ENCODE results near the gene ACER3.
"Not testable (repeated sequence)": the region's sequence is repeated elsewhere in the genome, so short reads cannot be mapped to it uniquely, and the experiment has no call there.

Gene ACER3

DNA sequence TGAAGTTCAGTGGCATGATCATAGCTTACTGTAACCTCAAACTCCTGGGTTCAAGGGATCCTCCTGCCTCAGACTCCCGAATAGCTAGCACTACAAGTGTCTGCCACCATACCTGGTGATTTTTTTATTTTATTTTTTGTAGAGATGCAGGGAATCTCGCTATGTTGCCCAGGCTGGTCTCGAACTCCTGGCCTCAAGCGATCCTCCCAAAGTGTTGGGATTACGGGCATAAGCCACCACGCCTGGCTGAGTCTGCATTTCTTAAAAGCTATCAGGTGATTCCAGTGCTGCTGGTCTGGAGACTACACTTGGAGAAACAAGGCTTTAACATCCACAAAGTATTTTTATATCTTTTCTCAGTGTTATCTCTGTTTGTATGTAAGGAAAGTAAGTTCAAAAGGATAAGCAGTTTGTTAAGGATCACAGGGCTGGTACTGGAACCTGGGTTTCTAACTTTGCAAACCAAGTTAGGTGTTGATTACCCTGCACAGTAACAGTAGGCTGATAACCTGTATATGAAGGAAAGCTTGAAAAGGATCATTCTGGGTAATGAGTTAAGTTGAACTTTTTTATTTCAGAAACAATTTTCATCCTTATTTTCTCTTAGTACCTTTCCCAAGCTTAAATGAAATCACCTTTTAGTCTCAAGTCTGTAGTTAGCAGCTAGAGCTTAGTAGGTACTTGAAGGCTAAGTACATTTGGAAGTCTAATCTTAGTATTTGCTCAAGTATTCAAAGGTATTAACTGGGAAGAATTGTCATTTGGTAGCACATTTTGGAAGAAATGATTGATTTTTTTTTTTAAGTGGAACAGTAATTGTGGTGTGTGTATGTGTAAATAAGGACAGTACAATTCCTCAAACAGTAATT, 12.5 kb downstream of the ACER3 start:
- Mint-ChIP-seq H3K4me1 (no peaks in the 10 kb centered on the region), H3K36me3 (peaks cover 3% of the 10 kb centered on the region), H3K27me3 (no peaks in the 10 kb centered on the region), H3K9me3 (no peaks in the 10 kb centered on the region), H3K4me3 (no peak overlapping the region), H3K27ac (no peak overlapping the region)
- DNase-seq, result no peak
- CTCF ChIA-PET, result no interaction called here

DNA sequence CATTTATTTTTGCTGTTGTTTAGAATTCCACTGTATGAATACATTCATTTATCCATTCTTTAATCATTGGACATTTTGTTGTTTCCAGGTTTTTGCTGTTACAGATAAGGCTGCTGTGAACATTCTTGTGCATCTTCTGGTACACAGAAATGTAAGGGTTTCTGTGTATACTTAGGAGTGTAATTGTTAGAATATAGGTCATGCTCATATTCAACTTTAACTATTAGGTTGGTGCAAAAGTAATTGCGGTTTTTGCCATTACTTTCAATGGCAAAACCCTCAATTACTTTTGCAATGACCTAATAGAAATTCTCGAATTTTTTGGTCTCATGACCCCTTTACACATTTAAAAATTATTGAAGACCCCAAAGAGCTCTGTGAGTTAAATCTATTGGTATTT, 17.3 kb downstream of the ACER3 start:
- Mint-ChIP-seq H3K4me3 (no peak overlapping the region), H3K4me1 (no peaks in the 10 kb centered on the region), H3K36me3 (no peaks in the 10 kb centered on the region), H3K9me3 (no peaks in the 10 kb centered on the region), H3K27ac (no peak overlapping the region), H3K27me3 (no peaks in the 10 kb centered on the region)
- CTCF ChIA-PET, result no interaction called here
- DNase-seq, result no peak

DNA sequence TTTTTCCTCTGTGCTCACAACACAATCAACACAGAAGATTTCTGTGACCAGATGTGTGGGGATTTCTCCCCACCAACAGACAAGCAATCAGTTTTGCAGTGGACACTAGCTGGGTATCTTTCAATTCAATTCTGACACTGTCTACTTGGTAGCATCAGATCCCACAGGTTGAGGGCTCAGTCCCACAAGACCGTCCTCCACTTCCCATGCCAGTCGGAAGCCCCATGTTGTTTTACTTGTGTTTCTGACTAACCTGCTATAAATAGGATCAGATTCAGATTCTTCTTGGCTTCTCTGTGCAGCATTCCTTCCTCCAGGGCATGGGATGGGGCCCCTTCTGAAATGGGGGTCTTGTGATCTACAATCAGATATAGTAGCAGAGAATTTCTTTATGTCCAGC, 19.6 kb downstream of the ACER3 start:
- DNase-seq, result no peak
- Mint-ChIP-seq H3K4me3 (no peak overlapping the region), H3K36me3 (no peaks in the 10 kb centered on the region), H3K27me3 (no peaks in the 10 kb centered on the region), H3K27ac (no peak overlapping the region), H3K9me3 (no peaks in the 10 kb centered on the region), H3K4me1 (peaks cover 5% of the 10 kb centered on the region)
- CTCF ChIA-PET, result no interaction called here

DNA sequence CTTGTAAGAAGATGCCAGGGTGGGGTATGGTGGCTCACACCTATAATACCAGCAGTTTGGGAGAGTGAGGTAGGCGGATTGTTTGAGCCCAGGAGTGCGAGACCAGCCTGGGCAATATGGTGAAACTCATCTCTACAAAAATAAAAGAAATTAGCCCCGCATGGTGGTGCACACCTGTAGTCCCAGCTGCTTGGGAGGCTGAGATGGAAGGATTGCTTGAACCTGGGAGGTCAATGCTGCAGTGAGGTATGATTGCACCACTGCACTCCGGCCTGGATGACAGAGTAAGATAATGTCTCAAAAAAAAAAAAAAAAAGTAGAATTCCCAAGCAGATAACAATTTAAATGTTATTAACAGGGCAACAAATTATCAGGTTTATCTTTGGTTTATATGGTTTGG, 20.2 kb downstream of the ACER3 start:
- CTCF ChIA-PET, result no interaction called here

DNA sequence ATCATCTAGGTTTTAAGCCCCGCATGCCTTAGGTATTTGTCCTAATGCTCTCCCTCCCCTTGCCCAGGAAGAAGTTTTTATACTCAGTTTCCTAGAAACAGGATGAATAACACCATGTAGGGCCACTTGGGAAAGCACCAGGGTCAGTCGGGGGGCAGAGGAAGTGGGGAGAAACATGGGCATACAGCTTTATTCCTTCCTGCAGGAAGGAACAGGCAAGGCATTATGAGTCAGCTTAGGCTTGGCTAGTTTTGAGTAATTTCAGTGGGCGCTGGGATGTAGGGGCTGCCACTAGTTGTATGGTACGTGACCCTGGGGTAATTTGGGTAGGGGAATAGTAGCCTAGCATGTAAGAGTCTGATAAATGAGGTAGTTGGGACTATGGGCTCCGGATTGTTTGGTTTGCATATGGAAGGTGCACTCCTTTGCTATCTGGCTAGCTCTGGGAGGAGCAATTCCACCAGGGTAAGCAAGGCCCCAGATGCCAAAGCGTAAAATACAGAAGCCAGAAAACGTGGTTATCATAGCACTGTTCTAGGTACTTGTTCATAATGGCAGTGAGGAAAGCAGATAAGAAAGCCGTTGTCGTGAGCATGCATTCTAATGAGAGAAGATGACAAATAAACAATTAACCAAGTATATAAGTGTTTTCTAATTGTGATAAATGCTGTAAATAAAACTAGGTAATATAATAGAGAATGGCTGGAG, 24.8 kb downstream of the ACER3 start:
- no peaks in the 10 kb centered on the region for H3K36me3 Mint-ChIP-seq
- H3K4me3 Mint-ChIP-seq, result no peak overlapping the region
- CTCF ChIA-PET, result no interaction called here
- H3K27me3 Mint-ChIP-seq, result no peaks in the 10 kb centered on the region
- no peak for DNase-seq
- H3K9me3 Mint-ChIP-seq, result no peaks in the 10 kb centered on the region
- H3K4me1 Mint-ChIP-seq, result peaks cover 9% of the 10 kb centered on the region
- H3K27ac Mint-ChIP-seq, result peak overlapping the region; percentile 26

More for the DNA sequence above, 20.2 kb downstream of the ACER3 start:
- no peaks in the 10 kb centered on the region for H3K36me3 Mint-ChIP-seq
- no peak overlapping the region for H3K27ac Mint-ChIP-seq
- DNase-seq, result no peak
- H3K27me3 Mint-ChIP-seq, result no peaks in the 10 kb centered on the region
- no peaks in the 10 kb centered on the region for H3K9me3 Mint-ChIP-seq
- no peak overlapping the region for H3K4me3 Mint-ChIP-seq
- H3K4me1 Mint-ChIP-seq, result peaks cover 9% of the 10 kb centered on the region

DNA sequence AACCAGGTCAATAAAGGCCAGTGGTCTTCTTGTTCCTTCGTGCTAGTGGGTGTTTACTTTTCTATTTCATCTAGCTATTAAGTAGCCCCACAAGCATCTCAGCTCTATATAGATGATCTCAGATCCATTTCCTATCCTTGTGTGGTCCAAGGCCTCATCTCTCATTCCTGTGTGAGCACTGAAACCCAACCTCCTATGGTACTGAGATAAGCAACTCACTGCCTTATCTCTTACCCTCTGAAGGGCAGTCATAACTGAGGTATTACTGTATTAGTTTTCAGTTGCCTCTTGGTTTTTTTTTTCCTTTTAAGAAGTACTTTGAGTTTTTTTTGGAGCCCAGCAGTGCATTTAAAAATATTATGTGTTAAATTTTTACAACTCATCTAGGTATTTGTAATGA, 28.3 kb downstream of the ACER3 start:
- no peaks in the 10 kb centered on the region for H3K9me3 Mint-ChIP-seq
- no peak for DNase-seq
- peaks cover 9% of the 10 kb centered on the region for H3K4me1 Mint-ChIP-seq
- H3K4me3 Mint-ChIP-seq, result no peak overlapping the region
- CTCF ChIA-PET, result interaction anchor here (1.2 kb wide), 1 partner anchor 90 kb away, joined by 4 read pairs; no protein-coding TSS in a partner anchor
- no peak overlapping the region for H3K27ac Mint-ChIP-seq
- H3K36me3 Mint-ChIP-seq, result no peaks in the 10 kb centered on the region
- H3K27me3 Mint-ChIP-seq, result no peaks in the 10 kb centered on the region

DNA sequence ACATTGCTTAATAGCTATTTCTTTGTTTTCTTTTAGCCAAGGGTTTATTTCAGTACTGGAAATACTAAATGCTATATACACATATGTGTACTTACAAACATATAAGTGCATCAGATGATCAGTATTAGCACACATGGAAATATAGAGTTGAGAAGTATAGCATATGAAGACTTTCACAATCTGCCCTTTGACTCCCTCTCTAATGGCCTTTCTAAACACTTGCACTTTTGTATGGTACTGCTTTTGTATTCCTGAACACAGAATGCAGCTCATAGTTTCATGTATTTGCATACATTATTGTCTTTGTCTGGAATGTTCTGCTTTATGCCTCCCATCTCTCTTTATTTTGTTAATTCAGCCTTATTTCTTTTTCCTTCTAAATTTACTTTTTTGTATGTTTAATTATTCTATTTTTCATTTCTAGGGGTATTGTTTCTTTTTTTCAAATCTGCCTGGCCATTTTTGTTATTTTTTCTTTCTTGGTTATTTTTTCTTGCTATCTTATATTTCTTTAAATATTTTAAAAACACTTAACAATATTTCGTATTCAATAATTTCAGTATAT, 28.8 kb downstream of the ACER3 start:
- Mint-ChIP-seq H3K9me3 (no peaks in the 10 kb centered on the region), H3K36me3 (no peaks in the 10 kb centered on the region), H3K27ac (no peak overlapping the region), H3K27me3 (no peaks in the 10 kb centered on the region), H3K4me3 (no peak overlapping the region), H3K4me1 (peaks cover 9% of the 10 kb centered on the region)
- CTCF ChIA-PET, result no interaction called here
- no peak for DNase-seq

DNA sequence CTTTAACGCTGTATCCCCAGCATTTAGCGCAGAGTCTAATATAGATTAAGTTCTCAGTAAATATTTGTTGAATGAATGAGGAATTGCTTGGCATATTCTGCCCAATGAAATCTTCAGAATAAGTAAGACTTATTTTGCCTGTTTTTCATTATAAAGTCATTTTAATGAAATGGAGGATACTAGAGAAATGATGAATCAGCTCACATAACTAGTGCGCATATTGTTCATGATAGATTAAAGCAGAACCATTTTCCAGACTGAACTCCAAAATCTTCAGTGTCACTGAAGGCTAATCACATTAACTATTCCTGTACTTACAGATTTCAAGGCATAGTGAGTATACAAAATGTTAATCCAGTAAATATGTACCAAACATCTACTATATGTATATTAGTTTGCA, 29.6 kb downstream of the ACER3 start:
- Mint-ChIP-seq H3K27me3 (no peaks in the 10 kb centered on the region), H3K36me3 (no peaks in the 10 kb centered on the region), H3K4me1 (peaks cover 4% of the 10 kb centered on the region), H3K4me3 (no peak overlapping the region), H3K27ac (no peak overlapping the region), H3K9me3 (no peaks in the 10 kb centered on the region)
- CTCF ChIA-PET, result no interaction called here
- DNase-seq, result no peak

DNA sequence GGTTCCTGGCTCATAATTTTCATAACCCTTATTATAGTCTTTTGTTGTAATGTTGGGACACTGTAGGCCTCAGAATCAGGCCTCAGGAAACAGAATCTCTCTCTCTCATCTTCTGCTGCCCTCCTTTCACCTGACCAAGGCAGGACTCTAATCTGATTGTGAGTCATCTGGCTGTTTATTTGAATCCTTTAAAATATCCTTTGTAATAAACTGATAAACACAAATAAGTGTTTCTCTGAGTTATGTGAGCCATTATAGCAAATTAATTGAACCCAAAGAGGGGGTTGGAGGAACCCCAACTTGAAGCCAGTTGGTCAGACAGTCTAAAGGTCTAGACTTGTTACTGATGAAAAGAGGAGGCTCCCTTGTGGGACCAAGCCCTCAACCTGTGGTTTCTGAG, 30.6 kb downstream of the ACER3 start:
- CTCF ChIA-PET, result no interaction called here
- Mint-ChIP-seq H3K36me3 (no peaks in the 10 kb centered on the region), H3K27ac (no peak overlapping the region), H3K9me3 (no peaks in the 10 kb centered on the region), H3K4me3 (no peak overlapping the region), H3K4me1 (no peaks in the 10 kb centered on the region), H3K27me3 (no peaks in the 10 kb centered on the region)
- no peak for DNase-seq

DNA sequence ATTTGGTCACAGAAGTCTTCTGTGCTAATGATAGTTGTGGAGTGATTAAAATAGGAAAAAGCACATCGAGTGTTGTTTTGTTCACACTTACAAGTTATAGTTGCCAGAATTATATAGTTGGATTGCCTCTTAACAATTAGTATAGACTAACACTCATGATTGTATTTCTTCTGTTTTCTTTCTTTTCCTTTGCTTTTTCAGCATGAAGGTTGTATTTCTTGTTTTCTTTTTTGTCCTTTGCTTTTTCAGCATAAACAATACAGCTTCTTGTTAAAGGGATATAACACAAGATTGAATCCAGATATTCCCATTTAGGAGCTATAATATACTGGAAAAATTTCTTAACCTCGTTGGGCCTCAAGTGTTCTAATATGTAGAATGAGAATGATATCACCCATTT, 31.1 kb downstream of the ACER3 start:
- no peaks in the 10 kb centered on the region for H3K36me3 Mint-ChIP-seq
- no peak for DNase-seq
- H3K27me3 Mint-ChIP-seq, result no peaks in the 10 kb centered on the region
- CTCF ChIA-PET, result no interaction called here
- H3K4me3 Mint-ChIP-seq, result no peak overlapping the region
- H3K4me1 Mint-ChIP-seq, result no peaks in the 10 kb centered on the region
- H3K9me3 Mint-ChIP-seq, result no peaks in the 10 kb centered on the region
- no peak overlapping the region for H3K27ac Mint-ChIP-seq

DNA sequence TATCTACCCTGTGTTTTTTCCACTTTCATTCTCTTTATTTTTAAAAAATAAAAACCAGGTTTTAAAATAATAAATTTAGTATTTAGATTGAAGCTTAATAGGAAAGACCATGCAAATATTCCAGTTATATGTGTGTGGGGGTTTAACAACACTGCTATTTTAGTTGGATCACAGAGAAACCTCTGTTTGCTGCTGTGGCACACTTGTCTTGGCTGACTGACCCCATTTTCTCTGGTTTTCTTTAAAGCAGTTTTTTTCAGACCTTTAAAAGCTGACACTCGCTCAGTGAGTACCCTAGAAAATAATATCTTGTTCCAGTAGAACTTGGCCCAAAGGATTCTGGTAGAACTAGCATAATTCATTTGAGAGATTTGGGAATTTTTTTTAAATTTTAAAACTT, 31.6 kb downstream of the ACER3 start:
- no peak for DNase-seq
- H3K27me3 Mint-ChIP-seq, result no peaks in the 10 kb centered on the region
- no peaks in the 10 kb centered on the region for H3K9me3 Mint-ChIP-seq
- no peaks in the 10 kb centered on the region for H3K36me3 Mint-ChIP-seq
- H3K27ac Mint-ChIP-seq, result no peak overlapping the region
- CTCF ChIA-PET, result no interaction called here
- no peak overlapping the region for H3K4me3 Mint-ChIP-seq
- H3K4me1 Mint-ChIP-seq, result no peaks in the 10 kb centered on the region

DNA sequence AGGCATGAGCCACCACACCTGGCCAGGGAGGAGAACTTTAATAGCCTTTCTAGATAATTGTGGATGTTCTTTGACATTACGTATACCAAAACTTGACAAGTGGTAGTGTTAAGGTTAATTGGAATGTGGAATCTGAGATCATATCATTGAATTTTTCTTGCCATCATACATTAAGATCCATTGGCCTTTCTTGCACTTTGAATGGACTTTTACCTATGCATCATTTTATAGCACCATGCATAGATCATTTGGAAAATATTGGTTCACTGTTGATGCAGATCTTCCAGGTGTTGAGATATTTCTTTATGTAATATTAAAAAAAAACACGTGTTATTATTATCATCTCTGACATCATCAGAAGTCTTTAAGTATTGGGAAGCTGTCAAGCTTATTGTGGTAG, 36.5 kb downstream of the ACER3 start:
- Mint-ChIP-seq H3K27ac (no peak overlapping the region), H3K9me3 (no peaks in the 10 kb centered on the region), H3K36me3 (no peaks in the 10 kb centered on the region), H3K4me1 (no peaks in the 10 kb centered on the region), H3K4me3 (no peak overlapping the region), H3K27me3 (no peaks in the 10 kb centered on the region)
- CTCF ChIA-PET, result no interaction called here
- no peak for DNase-seq

DNA sequence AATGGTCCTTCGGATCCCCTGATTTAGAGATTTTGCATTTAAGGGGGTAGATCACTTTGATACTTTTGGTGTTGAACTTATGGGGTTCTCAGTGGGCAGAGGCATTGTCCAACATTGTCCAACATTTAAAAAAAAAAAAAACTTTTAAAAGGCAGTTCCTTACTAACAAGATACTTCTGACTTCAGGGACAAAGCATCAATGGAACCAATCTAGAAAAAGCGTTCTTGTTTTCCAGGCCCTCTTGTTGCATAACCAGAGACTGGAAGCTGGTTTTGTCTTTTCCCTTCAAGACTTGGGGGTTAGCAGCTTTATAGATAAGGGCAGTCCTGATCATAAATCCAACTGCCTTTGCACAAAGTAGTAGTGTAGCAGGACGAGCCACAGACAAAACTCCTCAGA, 40.4 kb downstream of the ACER3 start:
- peaks cover under 1% of the 10 kb centered on the region for H3K9me3 Mint-ChIP-seq
- H3K4me1 Mint-ChIP-seq, result no peaks in the 10 kb centered on the region
- CTCF ChIA-PET, result no interaction called here
- H3K36me3 Mint-ChIP-seq, result peaks cover 2% of the 10 kb centered on the region
- no peaks in the 10 kb centered on the region for H3K27me3 Mint-ChIP-seq
- H3K4me3 Mint-ChIP-seq, result no peak overlapping the region
- no peak overlapping the region for H3K27ac Mint-ChIP-seq
- no peak for DNase-seq

DNA sequence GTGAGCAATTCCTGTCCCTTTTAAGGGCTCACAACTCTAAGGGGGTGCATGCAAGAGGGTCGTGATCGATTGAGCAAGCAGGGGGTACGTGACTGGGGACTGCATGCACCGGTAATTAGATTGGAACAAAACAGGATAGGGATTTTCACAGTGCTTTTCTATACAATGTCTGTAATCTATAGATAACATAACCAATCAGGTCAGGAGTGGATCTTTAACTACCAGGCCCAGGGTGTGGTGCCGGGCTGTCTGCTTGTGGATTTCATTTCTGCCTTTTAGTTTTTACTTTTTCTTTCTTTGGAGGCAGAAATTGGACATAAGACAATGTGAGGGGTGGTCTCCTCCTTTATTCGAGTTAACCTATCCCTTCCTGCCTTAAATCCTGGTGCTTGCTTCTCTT, 40.9 kb downstream of the ACER3 start:
- CTCF ChIA-PET, H3K4me1 Mint-ChIP-seq, H3K27me3 Mint-ChIP-seq: not testable (repeated sequence)

More for the DNA sequence above, 40.9 kb downstream of the ACER3 start:
- H3K9me3 Mint-ChIP-seq, H3K27ac Mint-ChIP-seq, H3K36me3 Mint-ChIP-seq, DNase-seq, H3K4me3 Mint-ChIP-seq: not testable (repeated sequence)
